GM23338 (cell line): ENCODE data around the gene AGTRAP. TPM values are rescaled to one million over a fixed set of nuclear protein-coding genes. Genes with fewer than 3 reads are reported as not detected.

ENCODE experiments used
- ATAC-seq: fragments of 200-7000 bp; cut with Tn5 transposase; 3 replicates; pipeline ENCODE4 v1.9.1; 2020
- DNase-seq: peaks from one replicate; pipeline ENCODE4 v3.0.0-alpha.2; 2015; ENCODE audit warnings: low spot score
- H2AFZ ChIP-seq: fragments of 200-600 bp; sonication (generic); 2 replicates; pipeline ENCODE4 v1.8.0; 2016; ENCODE audit warnings: antibody characterized with exemption, mild to moderate bottlenecking, moderate library complexity
- H3F3A ChIP-seq: fragments of 200-600 bp; sonication (generic); replicated peaks from 2 replicates; pipeline ENCODE4 v1.8.0; 2017; ENCODE audit warnings: antibody characterized with exemption, mixed run types, low read depth
- H3K27ac ChIP-seq: fragments of 200-600 bp; sonication (generic); 2 replicates; pipeline ENCODE4 v1.6.1; 2016; ENCODE audit warnings: low read depth
- H3K27me3 ChIP-seq: fragments of 200-600 bp; sonication (generic); 2 replicates; pipeline ENCODE4 v1.8.0; 2016; ENCODE audit warnings: mild to moderate bottlenecking, mixed run types, moderate library complexity; ENCODE audit not compliant: insufficient read depth
- H3K36me3 ChIP-seq: fragments of 200-600 bp; sonication (generic); 2 replicates; pipeline ENCODE4 v1.8.0; 2016; ENCODE audit warnings: mild to moderate bottlenecking; ENCODE audit not compliant: insufficient read depth
- H3K4me1 ChIP-seq: fragments of 200-600 bp; sonication (generic); 2 replicates; pipeline ENCODE4 v1.8.0; 2016; ENCODE audit warnings: mild to moderate bottlenecking, moderate library complexity; ENCODE audit not compliant: insufficient read depth
- H3K4me2 ChIP-seq: fragments of 200-600 bp; sonication (generic); 2 replicates; pipeline ENCODE4 v1.7.1; 2017; ENCODE audit warnings: mixed run types
- H3K4me3 ChIP-seq: fragments of 200-600 bp; sonication (generic); 2 replicates; pipeline ENCODE4 v1.6.1; 2016; ENCODE audit warnings: mixed run types
- H3K79me2 ChIP-seq: fragments of 200-600 bp; sonication (generic); replicated peaks from 2 replicates; pipeline ENCODE4 v1.8.0; 2017; ENCODE audit warnings: mild to moderate bottlenecking; ENCODE audit not compliant: insufficient read depth
- H3K9me2 ChIP-seq: fragments of 200-600 bp; sonication (generic); 2 replicates; pipeline ENCODE4 v1.8.0; 2017; ENCODE audit not compliant: insufficient read depth
- H4K20me1 ChIP-seq: fragments of 200-600 bp; sonication (generic); replicated peaks from 2 replicates; pipeline ENCODE4 v1.8.0; 2017; ENCODE audit warnings: mild to moderate bottlenecking; ENCODE audit not compliant: insufficient read depth
- H3K27ac Mint-ChIP-seq: 2 replicates; pipeline ENCODE4 v1.8.0; 2020; ENCODE audit warnings: inconsistent platforms, mild to moderate bottlenecking, moderate library complexity, mixed read lengths
- H3K27me3 Mint-ChIP-seq: 3 replicates; pipeline ENCODE4 v1.8.0; 2022; ENCODE audit warnings: low read depth, mild to moderate bottlenecking, moderate library complexity, mixed read lengths, inconsistent platforms; ENCODE audit not compliant: insufficient read depth, poor library complexity
- H3K36me3 Mint-ChIP-seq: 3 replicates; pipeline ENCODE4 v1.8.0; 2021; ENCODE audit warnings: low read depth, mild to moderate bottlenecking, inconsistent platforms, moderate library complexity, mixed read lengths
- H3K4me1 Mint-ChIP-seq: 3 replicates; pipeline ENCODE4 v1.8.0; 2020; ENCODE audit warnings: mild to moderate bottlenecking, inconsistent platforms, mixed read lengths
- H3K4me3 Mint-ChIP-seq: 3 replicates; pipeline ENCODE4 v1.8.0; 2021; ENCODE audit warnings: moderate library complexity, mild to moderate bottlenecking, inconsistent platforms, mixed read lengths
- H3K9me3 Mint-ChIP-seq: 3 replicates; pipeline ENCODE4 v1.8.0; 2020; ENCODE audit warnings: moderate library complexity, mild to moderate bottlenecking, inconsistent platforms, mixed read lengths
- CREB1 ChIP-seq: fragments of 250-450 bp; sonication (Bioruptor Pico); IDR thresholded peaks from 2 replicates; pipeline ENCODE4 v1.5.0; 2020; ENCODE audit warnings: low read depth, mild to moderate bottlenecking, moderate library complexity
- CTCF ChIP-seq, 2 experiments: fragments of 200-600 bp in 1 of 2; sonication (generic) in 1 of 2; conservative IDR thresholded peaks; 2 replicates each; pipeline versions ENCODE4 v1.5.1 to v1.6.1; 2016 to 2017; ENCODE audit warnings: antibody characterized with exemption in 2 of 2, low read depth in 2 of 2, mild to moderate bottlenecking in 2 of 2, moderate library complexity in 1 of 2
- ETS1 ChIP-seq: IDR thresholded peaks from 2 replicates; pipeline ENCODE4 v1.6.1; 2016; ENCODE audit warnings: antibody characterized with exemption
- JUNB ChIP-seq: IDR thresholded peaks from one replicate; pipeline ENCODE4 v1.6.1; 2016; ENCODE audit warnings: antibody characterized with exemption; ENCODE audit not compliant: unreplicated experiment
- POLR2AphosphoS5 ChIP-seq: IDR thresholded peaks from 2 replicates; pipeline ENCODE4 v1.6.1; 2016; ENCODE audit warnings: antibody characterized with exemption, low read depth
- STAT1 ChIP-seq: IDR thresholded peaks from one replicate; pipeline ENCODE4 v1.6.1; 2016; ENCODE audit warnings: antibody characterized with exemption; ENCODE audit not compliant: unreplicated experiment
- ZNF114 ChIP-seq: fragments of 250-450 bp; sonication (Bioruptor Pico); IDR thresholded peaks from 2 replicates; pipeline ENCODE4 v1.5.0; 2020; ENCODE audit warnings: mild to moderate bottlenecking, moderate library complexity
- ZNF331 ChIP-seq: fragments of 250-450 bp; sonication (Bioruptor Pico); IDR thresholded peaks from 2 replicates; pipeline ENCODE4 v1.5.0; 2020; ENCODE audit warnings: low read depth, mild to moderate bottlenecking, moderate library complexity
- polyA plus RNA-seq: library from polyadenylated mRNA; unstranded; fragments of >200 nt; fragmentation: Nextera tagmentation; extraction: Ambion mirVana; gene quantifications from 2 replicates; pipeline ENCODE4 v1.2.1, GENCODE V29; 2016
- total RNA-seq: library from RNA; depleted of rRNA; stranded (reverse); fragments of >200 nt; shearing (Covaris generic); gene quantifications from 2 replicates; pipeline ENCODE4 v1.2.3, GENCODE V29; 2014

The AGTRAP gene
- total and polyA plus RNA-seq, 2 experiments from 2014 or later = 79.4 to 102 TPM

- TF ChIP-seq ETS1 = no peak
- TF ChIP-seq ZNF331 (CRISPR knock-in tag) = no peak
- TF ChIP-seq ZNF114 = no peak
- TF ChIP-seq CTCF (conservative IDR thresholded peaks at IDR 0.05; ENCODE audit: low read depth in 2 of 2) = peak in 1 of 2 experiments; percentile 18; a peak in 1 of 4 replicates
- no peak for TF ChIP-seq JUNB
These were observed 45.3 kb upstream of the AGTRAP start (continued) for GRCh38 chr1:11690397-11691301.

GRCh38 chr1:11691302-11691914 is 44.5 kb upstream of the AGTRAP start, which contains the start of gene DRAXIN:
TSS of gene DRAXIN (plus strand) at chr1:11691710. CDS start at chr1:11706259, 14,549 bp downstream.
- peak within 1 kb of the TSS; percentile 95 for H3K27ac Mint-ChIP-seq

GRCh38 chr1:11691928-11692711 is 43.8 kb upstream of the AGTRAP start:
- H3K27ac ChIP-seq = peak overlapping the region; percentile 92; the same call in 1 of the 2 replicates
- H3K36me3 ChIP-seq = no peaks in the 10 kb centered on the region
- H3K4me3 ChIP-seq = peak overlapping the region; percentile 94
- no peaks in the 10 kb centered on the region for H3K27me3 ChIP-seq
- H3K9me2 ChIP-seq = no peaks in the 10 kb centered on the region
- peaks cover 3% of the 10 kb centered on the region; the same call in 2 of the 3 replicates for H3K9me3 Mint-ChIP-seq
- peak; percentile 7 for ATAC-seq
- H3K27ac Mint-ChIP-seq = peak overlapping the region; percentile 88
- H3F3A ChIP-seq = peaks cover 23% of the 10 kb centered on the region
- peaks cover 39% of the 10 kb centered on the region for H3K4me1 ChIP-seq
- H3K4me2 ChIP-seq = peak overlapping the region; percentile 97
- peaks cover 84% of the 10 kb centered on the region for H3K79me2 ChIP-seq
- H3K4me1 Mint-ChIP-seq = peaks cover 39% of the 10 kb centered on the region
- H3K27me3 Mint-ChIP-seq = peaks cover 24% of the 10 kb centered on the region
- peaks cover 17% of the 10 kb centered on the region for H3K36me3 Mint-ChIP-seq
- peak overlapping the region; percentile 91 for H3K4me3 Mint-ChIP-seq
- DNase-seq = peak; percentile 52
- peaks cover 7% of the 10 kb centered on the region for H4K20me1 ChIP-seq
- H2AFZ ChIP-seq = no peak overlapping the region
- TF ChIP-seq JUNB (no peak), ETS1 (no peak), STAT1 (no peak), POLR2AphosphoS5 (peak; percentile 69)

More at GRCh38 chr1:11691302-11691914, 44.5 kb upstream of the AGTRAP start, which contains the start of gene DRAXIN:
- Mint-ChIP-seq H3K36me3 (peaks cover 22% of the 10 kb centered on the region), H3K27me3 (peaks cover 24% of the 10 kb centered on the region), H3K4me3 (peak within 1 kb of the TSS; percentile 91), H3K9me3 (peaks cover 3% of the 10 kb centered on the region; the same call in 2 of the 3 replicates), H3K4me1 (peaks cover 43% of the 10 kb centered on the region)
- Histone ChIP-seq H3K4me1 (peaks cover 43% of the 10 kb centered on the region), H3K27me3 (no peaks in the 10 kb centered on the region), H3K36me3 (no peaks in the 10 kb centered on the region), H3K27ac (peak within 1 kb of the TSS; percentile 98), H3K79me2 (peaks cover 91% of the 10 kb centered on the region), H3K4me3 (peak within 1 kb of the TSS; percentile 94), H3K4me2 (peak within 1 kb of the TSS; percentile 97), H3K9me2 (no peaks in the 10 kb centered on the region), H2AFZ (no peak within 1 kb of the TSS), H4K20me1 (peaks cover 7% of the 10 kb centered on the region), H3F3A (peaks cover 23% of the 10 kb centered on the region)
- DNase-seq = peak; percentile 89
- TF ChIP-seq CREB1 (no peak), POLR2AphosphoS5 (peak; percentile 62), STAT1 (no peak)
- ATAC-seq = peak; percentile 70
